GM12878 (cell line): Measurements from ENCODE around the gene SLC34A1.

Experiments used
- SMC3 ChIP-seq: IDR thresholded peaks from 2 replicates; pipeline ENCODE4 v1.6.1; 2011; ENCODE audit warnings: low read length, improper control_type of control experiment, borderline replicate concordance
- TF ChIP-seq, protein P1 (sequence below), 3 experiments: IDR thresholded peaks in 2 of 3; conservative IDR thresholded peaks in 1 of 3; 2 replicates each; pipeline ENCODE4 v1.5.1; 2011; ENCODE audit warnings: low read depth in 3 of 3, low read length in 3 of 3, mild to moderate bottlenecking in 3 of 3, control low read depth in 2 of 3, moderate library complexity in 2 of 3, inconsistent platforms in 1 of 3, mixed read lengths in 1 of 3; ENCODE audit not compliant: control insufficient read depth in 2 of 3, insufficient read depth in 1 of 3; ENCODE audit errors: extremely low read depth in 1 of 3
- TF ChIP-seq, protein P2 (sequence below): IDR thresholded peaks from 2 replicates; pipeline ENCODE4 v1.6.1; 2012; ENCODE audit warnings: improper control_type of control experiment, low read depth, low read length; ENCODE audit not compliant: insufficient replicate concordance
- TF ChIP-seq, protein P3 (sequence below): IDR thresholded peaks from 2 replicates; pipeline ENCODE4 v1.6.1; 2011; ENCODE audit warnings: mild to moderate bottlenecking, low read depth, low read length, moderate library complexity; ENCODE audit not compliant: insufficient replicate concordance

DNA sequence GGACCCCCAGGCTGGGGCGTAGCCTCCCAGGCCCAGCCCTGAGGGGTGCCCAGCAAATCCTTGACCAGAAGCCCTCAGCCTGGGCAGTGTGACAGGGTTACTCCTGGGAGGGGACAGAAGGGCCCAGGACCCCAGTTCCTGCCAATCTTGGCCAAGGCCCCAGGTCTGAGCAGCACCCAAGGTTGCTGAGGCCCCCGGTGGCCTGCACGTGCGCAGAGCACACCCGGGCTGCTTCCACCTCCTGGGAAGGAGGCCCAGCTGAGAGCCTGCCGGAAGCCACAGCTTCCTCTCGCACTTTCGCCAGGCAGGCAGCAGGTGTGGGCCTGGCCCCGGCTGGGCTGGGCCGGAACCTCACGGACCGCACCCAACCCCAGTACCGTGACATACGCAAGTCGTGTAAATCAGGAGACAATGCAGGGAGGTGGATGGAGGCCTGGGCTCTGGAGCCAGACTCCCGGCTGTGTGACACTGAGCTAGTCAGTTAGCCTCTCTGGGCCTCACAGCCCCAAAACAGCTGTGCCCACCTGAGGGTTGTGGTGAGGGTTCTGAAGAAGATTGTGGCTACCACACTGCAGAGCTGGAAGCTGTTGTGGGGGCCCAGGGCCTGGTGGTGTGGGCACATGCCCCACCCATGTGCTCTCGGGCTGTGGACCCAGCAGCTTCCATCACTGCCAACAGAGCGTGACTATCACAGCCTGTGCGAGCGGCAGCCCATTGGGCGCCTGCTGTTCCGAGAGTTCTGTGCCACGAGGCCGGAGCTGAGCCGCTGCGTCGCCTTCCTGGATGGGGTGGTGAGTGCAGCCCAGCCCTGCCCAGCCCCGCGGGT lies 47.3 kb downstream of the SLC34A1 start:
- TF ChIP-seq, protein P1, sequence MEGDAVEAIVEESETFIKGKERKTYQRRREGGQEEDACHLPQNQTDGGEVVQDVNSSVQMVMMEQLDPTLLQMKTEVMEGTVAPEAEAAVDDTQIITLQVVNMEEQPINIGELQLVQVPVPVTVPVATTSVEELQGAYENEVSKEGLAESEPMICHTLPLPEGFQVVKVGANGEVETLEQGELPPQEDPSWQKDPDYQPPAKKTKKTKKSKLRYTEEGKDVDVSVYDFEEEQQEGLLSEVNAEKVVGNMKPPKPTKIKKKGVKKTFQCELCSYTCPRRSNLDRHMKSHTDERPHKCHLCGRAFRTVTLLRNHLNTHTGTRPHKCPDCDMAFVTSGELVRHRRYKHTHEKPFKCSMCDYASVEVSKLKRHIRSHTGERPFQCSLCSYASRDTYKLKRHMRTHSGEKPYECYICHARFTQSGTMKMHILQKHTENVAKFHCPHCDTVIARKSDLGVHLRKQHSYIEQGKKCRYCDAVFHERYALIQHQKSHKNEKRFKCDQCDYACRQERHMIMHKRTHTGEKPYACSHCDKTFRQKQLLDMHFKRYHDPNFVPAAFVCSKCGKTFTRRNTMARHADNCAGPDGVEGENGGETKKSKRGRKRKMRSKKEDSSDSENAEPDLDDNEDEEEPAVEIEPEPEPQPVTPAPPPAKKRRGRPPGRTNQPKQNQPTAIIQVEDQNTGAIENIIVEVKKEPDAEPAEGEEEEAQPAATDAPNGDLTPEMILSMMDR (IDR thresholded peaks at IDR 0.05 in 2 of 3, conservative IDR thresholded peaks at IDR 0.05 in 1 of 3; ENCODE audit: control insufficient read depth in 2 of 3, extremely low read depth in 1 of 3, insufficient read depth in 1 of 3, low read depth in 3 of 3, low read length in 3 of 3): no peak
- no peak for TF ChIP-seq SMC3
- TF ChIP-seq, protein P2, sequence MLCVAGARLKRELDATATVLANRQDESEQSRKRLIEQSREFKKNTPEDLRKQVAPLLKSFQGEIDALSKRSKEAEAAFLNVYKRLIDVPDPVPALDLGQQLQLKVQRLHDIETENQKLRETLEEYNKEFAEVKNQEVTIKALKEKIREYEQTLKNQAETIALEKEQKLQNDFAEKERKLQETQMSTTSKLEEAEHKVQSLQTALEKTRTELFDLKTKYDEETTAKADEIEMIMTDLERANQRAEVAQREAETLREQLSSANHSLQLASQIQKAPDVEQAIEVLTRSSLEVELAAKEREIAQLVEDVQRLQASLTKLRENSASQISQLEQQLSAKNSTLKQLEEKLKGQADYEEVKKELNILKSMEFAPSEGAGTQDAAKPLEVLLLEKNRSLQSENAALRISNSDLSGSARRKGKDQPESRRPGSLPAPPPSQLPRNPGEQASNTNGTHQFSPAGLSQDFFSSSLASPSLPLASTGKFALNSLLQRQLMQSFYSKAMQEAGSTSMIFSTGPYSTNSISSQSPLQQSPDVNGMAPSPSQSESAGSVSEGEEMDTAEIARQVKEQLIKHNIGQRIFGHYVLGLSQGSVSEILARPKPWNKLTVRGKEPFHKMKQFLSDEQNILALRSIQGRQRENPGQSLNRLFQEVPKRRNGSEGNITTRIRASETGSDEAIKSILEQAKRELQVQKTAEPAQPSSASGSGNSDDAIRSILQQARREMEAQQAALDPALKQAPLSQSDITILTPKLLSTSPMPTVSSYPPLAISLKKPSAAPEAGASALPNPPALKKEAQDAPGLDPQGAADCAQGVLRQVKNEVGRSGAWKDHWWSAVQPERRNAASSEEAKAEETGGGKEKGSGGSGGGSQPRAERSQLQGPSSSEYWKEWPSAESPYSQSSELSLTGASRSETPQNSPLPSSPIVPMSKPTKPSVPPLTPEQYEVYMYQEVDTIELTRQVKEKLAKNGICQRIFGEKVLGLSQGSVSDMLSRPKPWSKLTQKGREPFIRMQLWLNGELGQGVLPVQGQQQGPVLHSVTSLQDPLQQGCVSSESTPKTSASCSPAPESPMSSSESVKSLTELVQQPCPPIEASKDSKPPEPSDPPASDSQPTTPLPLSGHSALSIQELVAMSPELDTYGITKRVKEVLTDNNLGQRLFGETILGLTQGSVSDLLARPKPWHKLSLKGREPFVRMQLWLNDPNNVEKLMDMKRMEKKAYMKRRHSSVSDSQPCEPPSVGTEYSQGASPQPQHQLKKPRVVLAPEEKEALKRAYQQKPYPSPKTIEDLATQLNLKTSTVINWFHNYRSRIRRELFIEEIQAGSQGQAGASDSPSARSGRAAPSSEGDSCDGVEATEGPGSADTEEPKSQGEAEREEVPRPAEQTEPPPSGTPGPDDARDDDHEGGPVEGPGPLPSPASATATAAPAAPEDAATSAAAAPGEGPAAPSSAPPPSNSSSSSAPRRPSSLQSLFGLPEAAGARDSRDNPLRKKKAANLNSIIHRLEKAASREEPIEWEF: no peak
- TF ChIP-seq, protein P3, sequence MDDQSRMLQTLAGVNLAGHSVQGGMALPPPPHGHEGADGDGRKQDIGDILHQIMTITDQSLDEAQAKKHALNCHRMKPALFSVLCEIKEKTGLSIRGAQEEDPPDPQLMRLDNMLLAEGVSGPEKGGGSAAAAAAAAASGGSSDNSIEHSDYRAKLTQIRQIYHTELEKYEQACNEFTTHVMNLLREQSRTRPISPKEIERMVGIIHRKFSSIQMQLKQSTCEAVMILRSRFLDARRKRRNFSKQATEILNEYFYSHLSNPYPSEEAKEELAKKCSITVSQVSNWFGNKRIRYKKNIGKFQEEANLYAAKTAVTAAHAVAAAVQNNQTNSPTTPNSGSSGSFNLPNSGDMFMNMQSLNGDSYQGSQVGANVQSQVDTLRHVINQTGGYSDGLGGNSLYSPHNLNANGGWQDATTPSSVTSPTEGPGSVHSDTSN: no peak
